Muscle layer of duodenum (tissue), 2 donors: ENCODE results near the gene GALNS.

Experiments used
- H3K27ac ChIP-seq: one replicate; pipeline ENCODE4 v1.7.0; 2013; ENCODE audit warnings: mild to moderate bottlenecking, low read length
- H3K27me3 ChIP-seq: one replicate; pipeline ENCODE4 v1.7.0; 2013; ENCODE audit warnings: low read depth, mild to moderate bottlenecking, control low read depth, low read length
- H3K36me3 ChIP-seq, 2 donors: one replicate each; pipeline ENCODE4 v1.7.0; 2013; ENCODE audit warnings: low read length in 2 of 2, control low read depth in 1 of 2, mild to moderate bottlenecking in 1 of 2; ENCODE audit not compliant: insufficient read depth in 2 of 2, control insufficient read depth in 1 of 2
- H3K4me1 ChIP-seq, 2 donors: one replicate each; pipeline ENCODE4 v1.7.0; 2013; ENCODE audit warnings: low read length in 2 of 2, mild to moderate bottlenecking in 2 of 2, control low read depth in 1 of 2, moderate library complexity in 1 of 2; ENCODE audit not compliant: insufficient read depth in 2 of 2, control insufficient read depth in 1 of 2
- H3K4me3 ChIP-seq, 2 donors: one replicate each; pipeline ENCODE4 v1.7.0; 2013; ENCODE audit warnings: low read length in 2 of 2, low read depth in 1 of 2, mild to moderate bottlenecking in 1 of 2
- H3K9me3 ChIP-seq, 2 donors: one replicate each; pipeline ENCODE4 v1.7.0; 2013; ENCODE audit warnings: low read length in 2 of 2, control low read depth in 1 of 2, mild to moderate bottlenecking in 1 of 2; ENCODE audit not compliant: control insufficient read depth in 1 of 2
- donor health status: healthy.

GALNS gene

GRCh38 chr16:88764080-88764479, 92.7 kb downstream of the GALNS start:
- H3K4me1 ChIP-seq: peaks cover 0 to 78% of the 10 kb centered on the region in 2 donors
- H3K27ac ChIP-seq: no peak overlapping the region
- no peaks in the 10 kb centered on the region for H3K9me3 ChIP-seq
- H3K27me3 ChIP-seq: no peaks in the 10 kb centered on the region
- H3K36me3 ChIP-seq: no peaks in the 10 kb centered on the region
- no peak overlapping the region for H3K4me3 ChIP-seq
